HepG2 (cell line): Measurements from ENCODE around the gene CCDC73.

Experiments
- FOXK1 ChIP-seq: sonication (generic); formaldehyde crosslinking; IDR thresholded peaks from 2 replicates; pipeline ENCODE4 v1.4.0; 2020; ENCODE audit warnings: low read depth, missing genetic modification reagents, borderline replicate concordance
- KAT7 ChIP-seq: IDR thresholded peaks from 2 replicates; pipeline ENCODE4 v1.6.1; 2018; ENCODE audit warnings: borderline replicate concordance, missing compliant biosample characterization
- RXRA ChIP-seq: sonication (generic); formaldehyde crosslinking; IDR thresholded peaks from 2 replicates; pipeline ENCODE4 v1.5.1; 2020; ENCODE audit warnings: missing genetic modification reagents
- ZNF766 ChIP-seq: sonication (generic); formaldehyde crosslinking; IDR thresholded peaks from 2 replicates; pipeline ENCODE4 v1.5.0; 2020; ENCODE audit warnings: missing genetic modification reagents, borderline replicate concordance
- TF ChIP-seq, protein P1 (sequence below): sonication (generic); formaldehyde crosslinking; IDR thresholded peaks from 2 replicates; pipeline ENCODE4 v1.8.1; 2023; ENCODE audit warnings: mild to moderate bottlenecking, moderate library complexity, missing genetic modification reagents
- TF ChIP-seq, protein P2 (sequence below): sonication (generic); formaldehyde crosslinking; IDR thresholded peaks from 2 replicates; pipeline ENCODE4 v1.5.0; 2020; ENCODE audit warnings: mild to moderate bottlenecking, missing genetic modification reagents, moderate library complexity
- TF ChIP-seq, protein P3 (sequence below), 2 experiments: sonication (generic) in 1 of 2; formaldehyde crosslinking in 1 of 2; IDR thresholded peaks; 2 replicates each; pipeline versions ENCODE4 v1.5.1 to v1.6.1; 2011 to 2020; ENCODE audit warnings: borderline replicate concordance in 1 of 2, low read depth in 1 of 2, low read length in 1 of 2, mild to moderate bottlenecking in 1 of 2, missing genetic modification reagents in 1 of 2, moderate library complexity in 1 of 2

DNA sequence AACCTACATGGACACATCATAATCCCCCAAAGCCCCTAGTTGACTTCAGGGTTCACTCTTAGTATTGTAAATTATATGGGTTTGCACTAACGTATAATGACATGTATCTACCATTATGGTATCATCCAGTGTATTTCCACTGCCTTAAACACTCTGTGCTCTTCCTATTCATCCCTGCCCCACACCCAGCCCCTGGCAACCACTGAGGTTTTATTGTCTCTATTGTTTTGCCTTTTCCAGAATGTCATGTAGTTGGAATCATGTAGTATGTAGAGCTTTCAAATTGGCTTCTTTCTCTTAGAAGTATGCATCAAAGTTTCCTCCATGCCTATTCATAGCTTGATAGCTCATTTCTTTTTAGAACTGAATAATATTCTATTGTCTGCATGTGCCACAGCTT is 227.3 kb downstream of the CCDC73 start:
- TF ChIP-seq, protein P1, sequence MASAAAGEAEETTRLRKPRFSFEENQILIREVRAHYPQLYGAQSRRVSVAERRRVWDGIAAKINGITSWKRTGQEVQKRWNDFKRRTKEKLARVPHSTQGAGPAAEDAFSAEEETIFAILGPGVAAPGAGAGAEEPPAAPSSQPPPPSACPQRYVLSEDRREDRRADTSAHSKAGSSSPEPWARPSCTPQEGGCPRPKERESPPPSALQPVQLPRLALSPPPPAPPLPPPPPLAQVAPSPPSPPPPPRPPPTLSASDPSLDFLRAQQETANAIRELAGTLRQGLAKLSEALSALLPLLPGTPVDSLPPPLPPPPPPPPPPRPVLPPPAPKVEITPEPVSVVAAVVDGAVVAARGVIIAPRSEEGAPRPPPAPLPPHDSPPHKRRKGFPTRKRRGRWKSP (CRISPR knock-in tag): no peak
- no peak for TF ChIP-seq RXRA (CRISPR knock-in tag)
- no peak for TF ChIP-seq FOXK1 (CRISPR knock-in tag)
- TF ChIP-seq KAT7 (CRISPR knock-in tag): no peak
- TF ChIP-seq, protein P2, sequence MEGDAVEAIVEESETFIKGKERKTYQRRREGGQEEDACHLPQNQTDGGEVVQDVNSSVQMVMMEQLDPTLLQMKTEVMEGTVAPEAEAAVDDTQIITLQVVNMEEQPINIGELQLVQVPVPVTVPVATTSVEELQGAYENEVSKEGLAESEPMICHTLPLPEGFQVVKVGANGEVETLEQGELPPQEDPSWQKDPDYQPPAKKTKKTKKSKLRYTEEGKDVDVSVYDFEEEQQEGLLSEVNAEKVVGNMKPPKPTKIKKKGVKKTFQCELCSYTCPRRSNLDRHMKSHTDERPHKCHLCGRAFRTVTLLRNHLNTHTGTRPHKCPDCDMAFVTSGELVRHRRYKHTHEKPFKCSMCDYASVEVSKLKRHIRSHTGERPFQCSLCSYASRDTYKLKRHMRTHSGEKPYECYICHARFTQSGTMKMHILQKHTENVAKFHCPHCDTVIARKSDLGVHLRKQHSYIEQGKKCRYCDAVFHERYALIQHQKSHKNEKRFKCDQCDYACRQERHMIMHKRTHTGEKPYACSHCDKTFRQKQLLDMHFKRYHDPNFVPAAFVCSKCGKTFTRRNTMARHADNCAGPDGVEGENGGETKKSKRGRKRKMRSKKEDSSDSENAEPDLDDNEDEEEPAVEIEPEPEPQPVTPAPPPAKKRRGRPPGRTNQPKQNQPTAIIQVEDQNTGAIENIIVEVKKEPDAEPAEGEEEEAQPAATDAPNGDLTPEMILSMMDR (CRISPR knock-in tag): no peak
- no peak for TF ChIP-seq ZNF766 (CRISPR knock-in tag)
- TF ChIP-seq, protein P3, sequence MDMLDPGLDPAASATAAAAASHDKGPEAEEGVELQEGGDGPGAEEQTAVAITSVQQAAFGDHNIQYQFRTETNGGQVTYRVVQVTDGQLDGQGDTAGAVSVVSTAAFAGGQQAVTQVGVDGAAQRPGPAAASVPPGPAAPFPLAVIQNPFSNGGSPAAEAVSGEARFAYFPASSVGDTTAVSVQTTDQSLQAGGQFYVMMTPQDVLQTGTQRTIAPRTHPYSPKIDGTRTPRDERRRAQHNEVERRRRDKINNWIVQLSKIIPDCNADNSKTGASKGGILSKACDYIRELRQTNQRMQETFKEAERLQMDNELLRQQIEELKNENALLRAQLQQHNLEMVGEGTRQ (IDR thresholded peaks at IDR 0.05; ENCODE audit: low read depth, low read length): no peak
- TF ChIP-seq, protein P3 (CRISPR knock-in tag; IDR thresholded peaks at IDR 0.05; ENCODE audit: borderline replicate concordance): no peak
